ENCODE data around the gene ANGPTL8. TPM values are rescaled to one million over a fixed set of nuclear protein-coding genes. Genes with fewer than 3 reads are reported as not detected.

Gene ANGPTL8
- total and polyA plus RNA-seq, 7 donors = 0.08 to 14.6 (median 0.48) TPM; not detected in 2

GRCh38 chr19:11236324-11237301 is 2.8 kb upstream of the ANGPTL8 start:
- 84 to 90% (median 87%) methylated on average over 29 to 31 of the region's 31 CpGs for WGBS, 3 donors
- intact Hi-C loops (cut with DNase I) = no loop called here
- DNase-seq (no peak), ATAC-seq (no peak)
- Histone ChIP-seq H3K36me3 (ENCODE audit: insufficient read depth in 1 of 2, low read depth in 1 of 2) (peaks cover 0 to 46% of the 10 kb centered on the region in 2 donors), H3K27ac (no peak overlapping the region), H3K9me3 (no peaks in the 10 kb centered on the region), H3K4me3 (no peak overlapping the region), H3K27me3 (ENCODE audit: insufficient read depth in 3 of 3, low read length in 2 of 3) (no peaks in the 10 kb centered on the region), H3K4me1 (no peaks in the 10 kb centered on the region)
- no peak for TF ChIP-seq CTCF (IDR thresholded peaks at IDR 0.05)

DNA sequence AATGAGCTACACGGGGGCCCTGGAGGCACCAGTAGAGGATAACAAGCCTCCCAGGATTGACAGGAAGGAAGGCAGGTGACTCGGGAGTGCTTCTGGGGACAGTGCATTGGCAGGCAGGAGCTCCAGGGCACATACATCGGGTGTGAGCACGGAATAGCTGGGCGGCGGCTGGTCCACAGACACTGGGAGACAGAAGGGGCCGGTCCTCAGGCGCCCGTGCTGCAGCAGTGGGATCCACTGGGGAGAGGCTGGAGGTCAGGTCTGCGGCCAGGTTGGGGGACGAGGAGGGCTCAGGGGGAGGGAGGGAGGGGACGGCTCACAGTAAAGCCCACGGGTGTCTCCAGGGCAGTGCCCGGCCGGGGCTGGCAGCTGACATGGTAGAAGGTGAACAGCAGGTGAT is 2.1 kb upstream of the ANGPTL8 start:
- intact Hi-C loops (cut with DNase I) = no loop called here
- Histone ChIP-seq H3K9me3 (no peaks in the 10 kb centered on the region), H3K27ac (no peak overlapping the region), H3K27me3 (ENCODE audit: insufficient read depth in 3 of 3, low read length in 2 of 3) (no peaks in the 10 kb centered on the region), H3K4me1 (no peaks in the 10 kb centered on the region), H3K36me3 (ENCODE audit: insufficient read depth in 1 of 2, low read depth in 1 of 2) (peaks cover 0 to 39% of the 10 kb centered on the region in 2 donors), H3K4me3 (no peak overlapping the region)
- WGBS, 3 donors = 75 to 84% (median 82%) methylated on average over 10 to 15 of the region's 15 CpGs
- TF ChIP-seq CTCF (IDR thresholded peaks at IDR 0.05) = no peak
- DNase-seq = no peak
- ATAC-seq = no peak

GRCh38 chr19:11238041-11238440 is 1.4 kb upstream of the ANGPTL8 start:
- no peak for TF ChIP-seq CTCF (IDR thresholded peaks at IDR 0.05)
- H3K27me3 ChIP-seq (ENCODE audit: insufficient read depth in 3 of 3, low read length in 2 of 3) = no peaks in the 10 kb centered on the region
- DNase-seq (no peak), ATAC-seq (no peak)
- 83 to 85% (median 84%) methylated on average over 11 of the region's 11 CpGs for WGBS, 3 donors
- intact Hi-C loops (cut with DNase I) = no loop called here
- no peaks in the 10 kb centered on the region for H3K9me3 ChIP-seq
- no peak overlapping the region for H3K27ac ChIP-seq
- peaks cover 0 to 44% of the 10 kb centered on the region in 2 donors for H3K36me3 ChIP-seq (ENCODE audit: insufficient read depth in 1 of 2, low read depth in 1 of 2)
- no peak overlapping the region for H3K4me3 ChIP-seq
- no peaks in the 10 kb centered on the region for H3K4me1 ChIP-seq

DNA sequence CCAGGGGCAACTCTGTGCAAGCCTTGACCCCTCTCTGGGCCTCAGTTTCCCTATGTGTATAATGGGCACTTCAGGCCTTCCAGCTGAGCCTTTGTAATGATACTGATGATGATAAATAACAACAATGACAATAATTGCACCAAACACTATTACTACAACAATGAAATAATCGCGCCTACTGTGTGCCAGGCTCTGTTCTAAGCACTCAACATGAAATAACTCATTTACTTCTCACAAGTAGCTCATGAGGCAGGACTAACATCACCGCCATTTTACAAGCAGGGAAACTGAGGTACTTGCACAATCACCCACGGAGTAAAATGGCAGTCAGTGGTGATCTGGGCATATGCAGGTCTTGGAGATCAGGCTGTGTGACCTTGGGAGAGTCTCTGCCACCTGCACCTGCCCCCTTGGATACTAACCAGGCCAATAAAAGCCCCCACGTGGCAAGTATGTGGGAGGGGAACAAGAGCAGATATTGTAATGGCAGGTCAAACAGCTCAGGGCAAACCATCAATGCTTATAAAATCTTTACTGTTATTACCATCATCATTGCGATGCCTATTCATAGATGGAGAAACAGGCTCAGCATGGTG is 540 bp upstream of the ANGPTL8 start:
- ATAC-seq (no peak), DNase-seq (no peak)
- Histone ChIP-seq H3K27me3 (ENCODE audit: insufficient read depth in 3 of 3, low read length in 2 of 3) (no peaks in the 10 kb centered on the region), H3K9me3 (no peaks in the 10 kb centered on the region), H3K4me1 (no peaks in the 10 kb centered on the region), H3K27ac (no peak overlapping the region), H3K4me3 (no peak overlapping the region), H3K36me3 (ENCODE audit: insufficient read depth in 1 of 2, low read depth in 1 of 2) (peaks cover 0 to 45% of the 10 kb centered on the region in 2 donors)
- WGBS, 3 donors = 89 to 93% (median 92%) methylated on average over 6 of the region's 6 CpGs
- intact Hi-C loops (cut with DNase I) = no loop called here
- no peak for TF ChIP-seq CTCF (IDR thresholded peaks at IDR 0.05)

Data from psoas muscle (tissue), 8 donors.